Duodenal mucosa (tissue), 2 donors: Measurements from ENCODE around the gene PGBD4.

Experiments
- H3K27ac ChIP-seq: one replicate; pipeline ENCODE4 v1.7.0; 2013; ENCODE audit warnings: low read depth, low read length
- H3K27me3 ChIP-seq, 2 donors: one replicate each; pipeline ENCODE4 v1.7.0; 2013; ENCODE audit warnings: low read length in 2 of 2, control low read depth in 1 of 2; ENCODE audit not compliant: insufficient read depth in 2 of 2, control insufficient read depth in 1 of 2
- H3K36me3 ChIP-seq, 2 donors: one replicate each; pipeline ENCODE4 v1.7.0; 2013; ENCODE audit warnings: low read length in 2 of 2, control low read depth in 1 of 2; ENCODE audit not compliant: insufficient read depth in 2 of 2, control insufficient read depth in 1 of 2
- H3K4me1 ChIP-seq, 2 donors: one replicate each; pipeline ENCODE4 v1.7.0; 2013; ENCODE audit warnings: low read length in 2 of 2, control low read depth in 1 of 2; ENCODE audit not compliant: insufficient read depth in 2 of 2, control insufficient read depth in 1 of 2
- H3K4me3 ChIP-seq, 2 donors: one replicate each; pipeline ENCODE4 v1.7.0; 2013; ENCODE audit warnings: low read length in 2 of 2, low read depth in 1 of 2
- H3K9ac ChIP-seq, 2 donors: one replicate each; pipeline ENCODE4 v1.7.0; 2013; ENCODE audit warnings: low read length in 2 of 2, low read depth in 1 of 2
- H3K9me3 ChIP-seq, 2 donors: one replicate each; pipeline ENCODE4 v1.7.0; 2013; ENCODE audit warnings: low read length in 2 of 2, control low read depth in 1 of 2; ENCODE audit not compliant: control insufficient read depth in 1 of 2

Gene PGBD4

DNA sequence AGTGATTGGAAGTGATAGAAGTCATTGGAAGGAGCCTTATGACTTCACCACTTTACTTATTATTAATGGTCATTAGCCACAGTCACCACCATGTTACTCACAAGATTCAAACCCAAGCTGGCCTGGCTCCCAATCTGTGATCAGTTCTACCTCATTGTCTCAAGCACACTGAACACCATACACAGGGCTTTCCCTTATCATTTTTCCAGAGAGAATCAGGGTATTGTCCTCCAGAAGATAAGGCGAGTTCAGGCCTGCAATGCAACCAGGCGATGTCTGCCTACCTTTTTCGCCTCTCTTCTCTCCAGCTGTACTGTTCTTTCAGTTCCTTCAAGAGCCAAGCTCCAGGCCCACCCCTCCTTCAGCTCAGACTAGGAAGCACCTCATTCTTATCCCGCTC is 25.1 kb upstream of the PGBD4 start:
- Histone ChIP-seq H3K9me3 (no peaks in the 10 kb centered on the region), H3K27ac (no peak overlapping the region), H3K27me3 (no peaks in the 10 kb centered on the region), H3K4me1 (no peaks in the 10 kb centered on the region), H3K4me3 (no peak overlapping the region), H3K9ac (no peak overlapping the region), H3K36me3 (no peaks in the 10 kb centered on the region)

DNA sequence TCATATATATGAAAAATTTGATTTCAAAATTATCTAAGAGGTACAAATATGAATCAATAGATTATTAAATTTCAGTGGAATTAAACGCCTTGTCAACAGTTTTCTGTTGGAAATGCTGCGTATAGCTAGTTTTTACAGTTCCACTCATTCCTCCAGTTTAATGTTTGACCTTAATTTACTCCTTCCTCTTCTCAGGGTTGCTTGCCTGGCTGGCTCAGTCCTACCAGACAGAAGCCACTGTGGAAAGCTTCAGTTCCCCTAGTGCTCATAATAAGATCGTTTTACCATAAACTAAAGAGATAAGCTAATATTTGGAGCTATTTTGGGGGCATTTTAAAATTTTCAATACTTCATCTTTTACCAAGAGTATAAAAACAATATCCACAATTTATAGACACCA is 23.0 kb upstream of the PGBD4 start:
- H3K9me3 ChIP-seq: no peaks in the 10 kb centered on the region

DNA sequence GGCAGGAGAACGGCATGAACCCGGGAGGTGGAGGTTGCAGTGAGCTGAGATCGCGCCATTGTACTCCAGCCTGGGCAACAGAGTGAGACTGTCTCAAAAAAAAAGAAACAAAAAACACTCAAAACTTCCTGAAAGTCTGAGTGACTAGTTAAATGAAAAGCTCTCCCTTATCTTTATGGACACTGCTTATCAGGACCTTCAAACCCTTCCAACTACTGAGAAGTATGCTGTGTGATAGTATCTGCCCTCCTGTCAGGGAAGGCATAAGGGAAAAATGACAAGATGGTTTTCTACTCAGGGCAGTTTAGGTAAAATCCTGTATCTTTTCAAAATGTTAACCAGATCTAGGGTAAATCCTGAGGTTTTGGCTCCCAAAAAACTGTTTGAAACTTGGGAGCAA is 22.0 kb upstream of the PGBD4 start:
- Histone ChIP-seq H3K9ac (no peak overlapping the region), H3K27ac (no peak overlapping the region), H3K9me3 (no peaks in the 10 kb centered on the region), H3K4me1 (no peaks in the 10 kb centered on the region), H3K27me3 (no peaks in the 10 kb centered on the region), H3K36me3 (peaks cover 5 to 7% of the 10 kb centered on the region in 2 donors), H3K4me3 (no peak overlapping the region)

More for the DNA sequence above, 23.0 kb upstream of the PGBD4 start:
- H3K27ac ChIP-seq: no peak overlapping the region
- H3K4me3 ChIP-seq: no peak overlapping the region
- H3K4me1 ChIP-seq: no peaks in the 10 kb centered on the region
- H3K36me3 ChIP-seq: peaks cover 0 to under 1% of the 10 kb centered on the region in 2 donors
- H3K27me3 ChIP-seq: no peaks in the 10 kb centered on the region
- H3K9ac ChIP-seq: no peak overlapping the region

DNA sequence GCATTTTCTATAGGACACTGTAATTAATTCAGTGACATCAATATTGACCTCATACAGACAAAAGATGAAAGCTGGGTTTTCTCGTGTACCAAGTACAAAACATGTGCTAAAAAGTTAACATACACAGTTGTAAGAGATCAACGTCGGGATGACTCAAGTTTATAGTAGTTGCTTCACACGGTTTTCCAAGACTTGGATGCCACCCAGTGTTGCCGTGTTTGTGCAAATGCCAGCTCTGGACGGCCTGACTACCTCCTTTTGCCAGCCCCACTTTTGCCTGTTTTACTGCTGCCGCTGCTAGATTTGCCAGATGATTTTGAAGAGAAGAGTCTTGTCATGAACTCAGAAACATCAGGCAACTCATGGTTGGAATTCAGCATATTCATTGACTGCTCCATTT is 17.8 kb upstream of the PGBD4 start:
- Histone ChIP-seq H3K27me3 (no peaks in the 10 kb centered on the region), H3K27ac (no peak overlapping the region)

DNA sequence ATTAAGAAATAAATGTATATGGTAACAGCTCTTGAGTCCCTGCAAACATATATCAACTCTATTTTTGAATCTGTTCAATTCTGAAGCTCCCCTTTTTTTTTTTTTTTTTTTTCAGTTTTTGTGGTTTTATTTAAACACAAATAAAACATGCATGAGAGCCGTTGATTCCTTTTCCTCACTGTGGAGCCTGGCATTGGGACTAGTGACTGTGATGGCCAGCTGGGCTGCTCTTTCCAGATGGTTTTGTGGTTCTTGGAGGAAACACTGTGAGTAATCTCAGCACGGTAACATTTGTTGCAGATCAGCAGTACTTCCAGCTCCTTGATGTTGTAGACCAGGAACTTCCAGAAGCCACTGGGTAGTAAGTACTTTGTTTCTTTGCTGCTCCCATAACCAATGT is 16.1 kb upstream of the PGBD4 start:
- peaks cover 8 to 30% of the 10 kb centered on the region in 2 donors for H3K36me3 ChIP-seq

More for the DNA sequence above, 17.8 kb upstream of the PGBD4 start:
- Histone ChIP-seq H3K4me1 (no peaks in the 10 kb centered on the region), H3K9me3 (no peaks in the 10 kb centered on the region), H3K9ac (no peak overlapping the region), H3K4me3 (no peak overlapping the region), H3K36me3 (peaks cover 8 to 28% of the 10 kb centered on the region in 2 donors)

DNA sequence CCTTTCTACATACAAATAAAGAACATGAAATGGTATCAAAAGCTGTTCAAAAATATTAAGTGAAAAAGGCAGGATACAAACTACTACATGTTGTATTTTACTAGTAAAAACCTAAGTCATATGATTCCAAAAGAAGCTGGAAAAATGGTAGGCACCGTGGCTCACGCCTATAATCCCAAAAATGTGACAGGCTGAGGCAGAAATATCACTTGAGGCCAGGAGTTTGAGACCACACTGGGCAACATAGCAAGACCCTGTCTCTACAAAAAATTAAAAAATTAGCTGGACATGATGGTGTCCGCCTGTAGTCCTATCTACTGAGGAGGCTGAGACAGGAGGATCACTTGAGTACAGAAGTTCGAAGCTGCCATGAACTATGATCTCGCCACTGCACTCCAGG is 2.0 kb upstream of the PGBD4 start:
- no peak overlapping the region for H3K4me3 ChIP-seq
- H3K9me3 ChIP-seq: no peaks in the 10 kb centered on the region
- no peak overlapping the region for H3K27ac ChIP-seq
- no peaks in the 10 kb centered on the region for H3K27me3 ChIP-seq
- H3K4me1 ChIP-seq: peaks cover 13 to 21% of the 10 kb centered on the region in 2 donors
- no peak overlapping the region for H3K9ac ChIP-seq
- H3K36me3 ChIP-seq: peaks cover 0 to 2% of the 10 kb centered on the region in 2 donors

More for the DNA sequence above, 16.1 kb upstream of the PGBD4 start:
- H3K4me1 ChIP-seq: no peaks in the 10 kb centered on the region
- no peaks in the 10 kb centered on the region for H3K27me3 ChIP-seq
- H3K4me3 ChIP-seq: no peak overlapping the region
- no peak overlapping the region for H3K9ac ChIP-seq
- H3K9me3 ChIP-seq: no peaks in the 10 kb centered on the region
- H3K27ac ChIP-seq: no peak overlapping the region

DNA sequence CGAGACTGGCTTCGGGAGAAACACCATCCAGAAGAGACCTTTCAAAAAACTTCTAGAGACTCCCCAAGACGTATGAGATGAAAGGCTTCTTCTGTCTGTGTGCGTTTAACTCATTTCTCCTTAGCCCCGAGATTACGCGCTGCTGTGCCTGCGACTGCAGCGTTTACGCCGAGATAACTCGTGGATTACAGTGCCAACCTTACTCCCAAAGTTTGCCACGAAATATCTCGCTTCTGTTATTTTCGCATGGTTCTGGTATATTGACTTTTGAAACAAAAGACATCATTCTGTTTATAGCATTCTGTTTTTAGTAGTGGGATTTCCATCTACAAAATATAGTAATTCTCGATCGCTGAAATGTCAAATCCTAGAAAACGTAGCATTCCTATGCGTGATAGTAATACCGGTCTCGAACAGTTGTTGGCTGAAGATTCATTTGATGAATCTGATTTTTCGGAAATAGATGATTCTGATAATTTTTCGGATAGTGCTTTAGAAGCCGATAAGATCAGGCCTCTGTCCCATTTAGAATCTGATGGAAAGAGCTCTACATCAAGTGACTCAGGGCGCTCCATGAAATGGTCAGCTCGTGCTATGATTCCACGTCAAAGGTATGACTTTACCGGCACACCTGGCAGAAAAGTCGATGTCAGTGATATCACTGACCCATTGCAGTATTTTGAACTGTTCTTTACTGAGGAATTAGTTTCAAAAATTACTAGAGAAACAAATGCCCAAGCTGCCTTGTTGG is 467 bp downstream of the PGBD4 start:
- Histone ChIP-seq H3K9ac (peak overlapping the region; percentile 58 to 61), H3K4me1 (peaks cover 13 to 21% of the 10 kb centered on the region in 2 donors), H3K36me3 (no peaks in the 10 kb centered on the region), H3K9me3 (no peaks in the 10 kb centered on the region), H3K27ac (peak overlapping the region; percentile 42), H3K4me3 (peak overlapping the region; percentile 98 to 99), H3K27me3 (no peaks in the 10 kb centered on the region)

DNA sequence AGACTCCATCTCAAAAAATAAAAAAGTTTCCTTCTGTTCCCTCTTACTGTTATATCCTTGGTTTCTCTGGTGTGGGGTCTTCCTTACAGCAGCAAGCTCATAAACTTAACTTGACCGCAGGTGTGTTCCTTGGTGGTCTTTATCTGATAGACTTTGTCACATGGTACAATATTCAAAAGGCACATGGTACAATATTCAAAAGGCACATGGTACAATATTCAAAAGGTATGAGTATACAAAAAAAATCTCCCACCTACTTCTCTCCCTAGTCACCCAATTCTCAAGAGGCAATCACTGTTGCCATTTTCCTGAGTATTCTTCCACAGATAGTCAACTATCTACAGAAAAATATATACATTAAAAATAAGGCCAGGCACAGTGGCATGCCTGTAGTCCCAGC is 4.5 kb downstream of the PGBD4 start:
- Histone ChIP-seq H3K27me3 (no peaks in the 10 kb centered on the region), H3K36me3 (no peaks in the 10 kb centered on the region), H3K9ac (no peak overlapping the region), H3K27ac (no peak overlapping the region), H3K9me3 (no peaks in the 10 kb centered on the region), H3K4me1 (peaks cover 5 to 6% of the 10 kb centered on the region in 2 donors), H3K4me3 (no peak overlapping the region)

DNA sequence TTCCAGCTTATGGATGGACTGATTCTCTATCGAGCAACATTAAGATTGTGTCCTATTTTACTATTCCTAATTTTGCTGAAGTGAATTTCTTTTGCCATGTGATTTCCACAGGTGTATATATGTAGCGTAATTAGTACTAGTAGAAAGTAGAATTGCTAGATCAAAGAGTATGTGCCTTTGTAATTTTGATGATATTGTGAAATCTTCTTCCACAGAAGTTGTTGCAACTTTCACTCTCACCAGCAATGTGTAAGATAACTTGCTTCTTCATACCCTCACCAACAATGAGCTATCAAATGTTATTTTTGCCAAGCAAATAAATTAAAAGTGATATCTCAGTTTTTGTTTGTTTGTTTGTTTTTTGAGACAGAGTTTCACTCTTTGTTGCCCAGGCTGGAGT is 5.4 kb downstream of the PGBD4 start:
- no peak overlapping the region for H3K27ac ChIP-seq
- no peaks in the 10 kb centered on the region for H3K9me3 ChIP-seq
- H3K4me3 ChIP-seq: no peak overlapping the region

DNA sequence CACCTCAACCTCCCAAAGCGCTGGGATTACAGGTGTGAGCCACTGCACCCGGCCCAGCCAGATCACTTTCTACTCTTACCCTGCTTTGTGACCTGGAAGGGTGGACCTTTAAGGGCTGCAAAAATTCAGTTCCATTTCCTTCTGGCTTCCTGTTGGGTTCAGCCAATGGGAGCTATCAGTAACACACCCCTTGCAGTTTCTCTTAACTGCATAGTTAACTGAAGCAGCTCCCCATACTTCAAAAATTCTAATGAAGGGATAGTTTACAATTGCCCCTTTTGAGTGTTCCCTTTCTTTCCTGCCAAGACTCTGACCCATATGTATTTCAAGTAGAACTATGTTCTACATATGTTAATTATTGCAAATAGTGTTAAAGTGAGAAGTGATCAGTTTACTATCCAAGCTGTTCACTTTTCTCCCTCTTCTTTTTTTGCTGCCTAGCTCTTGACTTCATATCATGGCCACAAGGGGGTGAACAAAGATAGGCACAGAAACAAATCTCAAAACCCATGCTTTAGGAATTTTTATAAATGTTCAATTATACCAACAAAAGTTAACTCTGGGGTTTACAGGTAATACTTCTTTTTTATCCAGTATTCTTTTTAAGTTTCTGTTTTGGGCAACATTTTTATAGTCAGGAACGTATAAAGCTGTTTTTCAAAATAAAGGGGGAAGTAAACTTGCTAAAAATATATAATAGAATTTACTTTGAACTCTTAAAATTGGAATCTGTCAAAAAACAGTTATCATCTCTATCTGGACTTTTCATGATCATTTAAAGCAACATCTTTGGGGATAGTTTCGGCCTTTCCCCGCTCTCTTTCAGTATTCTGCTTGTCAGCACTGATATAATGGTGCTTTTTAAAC is 8.1 kb downstream of the PGBD4 start:
- H3K9ac ChIP-seq: no peak overlapping the region
- H3K4me3 ChIP-seq: no peak overlapping the region
- no peaks in the 10 kb centered on the region for H3K9me3 ChIP-seq
- no peak overlapping the region for H3K27ac ChIP-seq
- H3K4me1 ChIP-seq: no peaks in the 10 kb centered on the region
- no peaks in the 10 kb centered on the region for H3K36me3 ChIP-seq
- peaks cover 0 to 3% of the 10 kb centered on the region in 2 donors for H3K27me3 ChIP-seq

More for the DNA sequence above, 5.4 kb downstream of the PGBD4 start:
- Histone ChIP-seq H3K27me3 (no peaks in the 10 kb centered on the region), H3K36me3 (no peaks in the 10 kb centered on the region), H3K9ac (no peak overlapping the region), H3K4me1 (peaks cover 5% of the 10 kb centered on the region in 2 donors)
